Fibroblast of lung (primary cell): ENCODE results near the gene UBN1.

ENCODE experiments used
- EZH2 ChIP-seq: IDR thresholded peaks from 2 replicates; pipeline ENCODE4 v1.5.1; 2012; ENCODE audit warnings: low read length, control low read depth, mild to moderate bottlenecking; ENCODE audit errors: missing control alignments
- TF ChIP-seq, protein P1 (sequence below), 2 donors: IDR thresholded peaks in 1 of 2; conservative IDR thresholded peaks in 1 of 2; 1 replicate in 1 of 2; 2 replicates in 1 of 2; pipeline ENCODE4 v1.5.1; 2011 to 2012; ENCODE audit warnings: low read length in 2 of 2, control low read depth in 1 of 2, inconsistent platforms in 1 of 2, low read depth in 1 of 2, mild to moderate bottlenecking in 1 of 2

DNA sequence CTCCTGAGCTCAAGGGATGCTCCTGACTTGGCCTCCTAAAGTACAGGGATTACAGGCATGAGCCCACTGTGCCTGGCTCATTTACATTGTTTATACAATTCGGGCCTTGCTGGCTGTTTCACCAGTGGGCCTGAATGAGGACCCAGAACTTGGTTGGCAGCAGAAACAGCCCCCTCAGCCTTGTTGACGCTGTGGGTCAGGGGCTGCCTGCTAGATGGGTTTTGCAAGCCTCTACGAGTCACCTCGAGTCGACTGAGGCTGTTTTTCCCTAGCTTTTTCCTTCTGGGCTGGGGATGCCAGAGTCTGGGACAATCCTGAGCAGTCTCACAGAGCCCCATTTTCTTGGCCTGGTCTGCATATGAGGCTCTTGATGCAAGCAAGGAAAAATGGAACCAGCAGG, 73.5 kb downstream of the UBN1 start:
- TF ChIP-seq, protein P1, sequence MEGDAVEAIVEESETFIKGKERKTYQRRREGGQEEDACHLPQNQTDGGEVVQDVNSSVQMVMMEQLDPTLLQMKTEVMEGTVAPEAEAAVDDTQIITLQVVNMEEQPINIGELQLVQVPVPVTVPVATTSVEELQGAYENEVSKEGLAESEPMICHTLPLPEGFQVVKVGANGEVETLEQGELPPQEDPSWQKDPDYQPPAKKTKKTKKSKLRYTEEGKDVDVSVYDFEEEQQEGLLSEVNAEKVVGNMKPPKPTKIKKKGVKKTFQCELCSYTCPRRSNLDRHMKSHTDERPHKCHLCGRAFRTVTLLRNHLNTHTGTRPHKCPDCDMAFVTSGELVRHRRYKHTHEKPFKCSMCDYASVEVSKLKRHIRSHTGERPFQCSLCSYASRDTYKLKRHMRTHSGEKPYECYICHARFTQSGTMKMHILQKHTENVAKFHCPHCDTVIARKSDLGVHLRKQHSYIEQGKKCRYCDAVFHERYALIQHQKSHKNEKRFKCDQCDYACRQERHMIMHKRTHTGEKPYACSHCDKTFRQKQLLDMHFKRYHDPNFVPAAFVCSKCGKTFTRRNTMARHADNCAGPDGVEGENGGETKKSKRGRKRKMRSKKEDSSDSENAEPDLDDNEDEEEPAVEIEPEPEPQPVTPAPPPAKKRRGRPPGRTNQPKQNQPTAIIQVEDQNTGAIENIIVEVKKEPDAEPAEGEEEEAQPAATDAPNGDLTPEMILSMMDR (conservative IDR thresholded peaks at IDR 0.05 in 1 of 2, IDR thresholded peaks at IDR 0.05 in 1 of 2; ENCODE audit: low read depth in 1 of 2, low read length in 2 of 2): no peak
- TF ChIP-seq EZH2: no peak
